Vagina (tissue), 2 donors: ENCODE results near the gene ADCY4.

ENCODE experiments used
- POLR2AphosphoS5 ChIP-seq, 2 donors: sonication (generic); formaldehyde crosslinking; IDR thresholded peaks; one replicate each; pipeline ENCODE4 v1.9.0; 2017; ENCODE audit warnings: antibody characterized with exemption in 2 of 2, mild to moderate bottlenecking in 2 of 2, low read depth in 1 of 2; ENCODE audit not compliant: insufficient read depth in 1 of 2
- TF ChIP-seq, protein P1 (sequence below), 3 experiments: fragments of 450-650 bp in 2 of 3; fragments of 200-600 bp in 1 of 3; sonication (generic) in 1 of 3; IDR thresholded peaks; one replicate each; pipeline ENCODE4 v1.5.1; 2017 to 2019; ENCODE audit warnings: antibody characterized with exemption in 3 of 3, mild to moderate bottlenecking in 2 of 3, moderate library complexity in 2 of 3

DNA sequence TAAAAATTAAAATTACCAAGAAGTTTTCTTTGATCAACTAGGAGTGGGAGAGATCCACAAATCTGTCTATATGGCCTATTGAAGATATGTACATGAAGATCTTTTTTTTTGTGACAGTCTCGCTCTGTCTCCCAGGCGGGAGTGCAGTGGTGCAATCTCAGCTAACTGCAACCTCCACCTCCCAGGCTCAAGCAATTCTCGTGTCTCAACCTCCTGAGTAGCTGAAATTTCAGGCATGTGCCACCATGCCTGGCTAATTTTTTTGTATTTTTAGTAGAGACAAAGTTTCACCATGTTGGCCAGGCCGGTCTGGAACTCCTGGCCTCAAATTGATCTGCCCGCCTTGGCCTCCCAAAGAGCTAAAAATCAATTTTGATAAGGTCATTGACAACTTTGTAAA lies 28.5 kb upstream of the ADCY4 start:
- TF ChIP-seq, protein P1, sequence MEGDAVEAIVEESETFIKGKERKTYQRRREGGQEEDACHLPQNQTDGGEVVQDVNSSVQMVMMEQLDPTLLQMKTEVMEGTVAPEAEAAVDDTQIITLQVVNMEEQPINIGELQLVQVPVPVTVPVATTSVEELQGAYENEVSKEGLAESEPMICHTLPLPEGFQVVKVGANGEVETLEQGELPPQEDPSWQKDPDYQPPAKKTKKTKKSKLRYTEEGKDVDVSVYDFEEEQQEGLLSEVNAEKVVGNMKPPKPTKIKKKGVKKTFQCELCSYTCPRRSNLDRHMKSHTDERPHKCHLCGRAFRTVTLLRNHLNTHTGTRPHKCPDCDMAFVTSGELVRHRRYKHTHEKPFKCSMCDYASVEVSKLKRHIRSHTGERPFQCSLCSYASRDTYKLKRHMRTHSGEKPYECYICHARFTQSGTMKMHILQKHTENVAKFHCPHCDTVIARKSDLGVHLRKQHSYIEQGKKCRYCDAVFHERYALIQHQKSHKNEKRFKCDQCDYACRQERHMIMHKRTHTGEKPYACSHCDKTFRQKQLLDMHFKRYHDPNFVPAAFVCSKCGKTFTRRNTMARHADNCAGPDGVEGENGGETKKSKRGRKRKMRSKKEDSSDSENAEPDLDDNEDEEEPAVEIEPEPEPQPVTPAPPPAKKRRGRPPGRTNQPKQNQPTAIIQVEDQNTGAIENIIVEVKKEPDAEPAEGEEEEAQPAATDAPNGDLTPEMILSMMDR (IDR thresholded peaks at IDR 0.05): no peak
- no peak for TF ChIP-seq POLR2AphosphoS5 (IDR thresholded peaks at IDR 0.05; ENCODE audit: insufficient read depth in 1 of 2, low read depth in 1 of 2)
